Measurements from ENCODE around the gene ANKRD27.
A peak's percentile ranks its signal among the peaks of the same experiment; 100 is the strongest.
"Not testable (repeated sequence)": the region's sequence is repeated elsewhere in the genome, so short reads cannot be mapped to it uniquely, and the experiment has no call there.

The ANKRD27 gene

DNA sequence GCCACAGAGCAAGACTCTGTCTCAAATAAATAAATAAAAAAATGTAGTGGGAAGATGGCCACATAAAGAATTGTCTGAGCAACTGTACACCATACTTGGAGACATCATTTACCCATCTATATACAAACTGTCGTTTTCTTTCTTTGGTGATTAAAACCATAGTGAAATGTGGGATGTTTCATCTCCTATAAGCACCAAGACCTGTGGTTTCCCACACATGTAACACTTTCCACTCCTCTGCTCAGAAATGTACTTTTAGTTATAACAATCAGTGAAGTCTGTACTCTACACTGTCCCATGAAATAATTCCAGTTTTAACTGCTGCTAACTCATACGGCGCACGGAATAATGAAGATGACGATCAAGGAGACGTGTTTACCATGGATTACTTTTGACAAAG, 75.7 kb downstream of the ANKRD27 start:
- TF ChIP-seq, protein P1, sequence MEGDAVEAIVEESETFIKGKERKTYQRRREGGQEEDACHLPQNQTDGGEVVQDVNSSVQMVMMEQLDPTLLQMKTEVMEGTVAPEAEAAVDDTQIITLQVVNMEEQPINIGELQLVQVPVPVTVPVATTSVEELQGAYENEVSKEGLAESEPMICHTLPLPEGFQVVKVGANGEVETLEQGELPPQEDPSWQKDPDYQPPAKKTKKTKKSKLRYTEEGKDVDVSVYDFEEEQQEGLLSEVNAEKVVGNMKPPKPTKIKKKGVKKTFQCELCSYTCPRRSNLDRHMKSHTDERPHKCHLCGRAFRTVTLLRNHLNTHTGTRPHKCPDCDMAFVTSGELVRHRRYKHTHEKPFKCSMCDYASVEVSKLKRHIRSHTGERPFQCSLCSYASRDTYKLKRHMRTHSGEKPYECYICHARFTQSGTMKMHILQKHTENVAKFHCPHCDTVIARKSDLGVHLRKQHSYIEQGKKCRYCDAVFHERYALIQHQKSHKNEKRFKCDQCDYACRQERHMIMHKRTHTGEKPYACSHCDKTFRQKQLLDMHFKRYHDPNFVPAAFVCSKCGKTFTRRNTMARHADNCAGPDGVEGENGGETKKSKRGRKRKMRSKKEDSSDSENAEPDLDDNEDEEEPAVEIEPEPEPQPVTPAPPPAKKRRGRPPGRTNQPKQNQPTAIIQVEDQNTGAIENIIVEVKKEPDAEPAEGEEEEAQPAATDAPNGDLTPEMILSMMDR (IDR thresholded peaks at IDR 0.05; ENCODE audit: low read depth, low read length) = no peak
- DNase-seq (ENCODE audit: extremely low read depth, low read depth) = no peak

DNA sequence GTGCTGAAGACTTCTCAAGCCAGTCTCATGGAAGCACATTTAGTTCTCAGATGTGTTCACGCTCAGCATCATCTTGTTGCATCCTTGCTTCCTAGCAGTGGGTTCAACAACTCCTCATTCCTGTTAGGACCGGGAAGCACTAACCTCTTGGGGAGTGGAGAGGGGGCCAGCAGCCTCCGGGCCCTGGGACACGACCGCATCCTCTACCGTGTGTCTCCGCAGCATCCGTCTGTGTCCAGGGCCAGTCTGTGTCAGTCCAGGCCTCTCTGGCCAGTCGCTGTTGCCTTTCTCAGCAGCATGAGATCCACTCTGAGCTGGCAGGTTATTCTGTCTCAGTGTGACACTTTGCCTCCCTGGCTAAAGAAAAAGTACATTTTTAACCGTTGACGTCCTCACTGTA, 77.0 kb downstream of the ANKRD27 start:
- TF ChIP-seq, protein P1 (IDR thresholded peaks at IDR 0.05; ENCODE audit: low read depth, low read length) = no peak
- DNase-seq (ENCODE audit: extremely low read depth, low read depth) = no peak

DNA sequence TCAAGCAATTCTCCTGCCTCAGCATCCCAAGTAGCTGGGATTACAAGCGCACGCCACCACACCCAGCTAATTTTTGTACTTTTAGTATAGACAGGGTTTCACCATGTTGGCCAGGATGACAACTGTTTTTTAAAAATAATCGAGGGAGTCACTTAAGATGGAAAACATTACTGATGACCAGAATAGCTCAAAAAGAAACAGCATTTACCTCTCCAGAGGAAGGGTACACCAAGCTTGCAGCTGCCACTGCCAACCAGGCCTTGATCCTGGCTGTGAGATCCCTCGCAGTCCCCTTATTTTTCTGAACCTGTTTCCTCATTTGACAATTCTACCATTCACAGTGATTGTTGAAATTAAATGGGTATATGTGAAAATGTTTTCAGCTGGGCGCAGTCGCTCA, 79.5 kb downstream of the ANKRD27 start:
- no peak for DNase-seq (ENCODE audit: extremely low read depth, low read depth)
- TF ChIP-seq, protein P1 (IDR thresholded peaks at IDR 0.05; ENCODE audit: low read depth, low read length) = no peak

DNA sequence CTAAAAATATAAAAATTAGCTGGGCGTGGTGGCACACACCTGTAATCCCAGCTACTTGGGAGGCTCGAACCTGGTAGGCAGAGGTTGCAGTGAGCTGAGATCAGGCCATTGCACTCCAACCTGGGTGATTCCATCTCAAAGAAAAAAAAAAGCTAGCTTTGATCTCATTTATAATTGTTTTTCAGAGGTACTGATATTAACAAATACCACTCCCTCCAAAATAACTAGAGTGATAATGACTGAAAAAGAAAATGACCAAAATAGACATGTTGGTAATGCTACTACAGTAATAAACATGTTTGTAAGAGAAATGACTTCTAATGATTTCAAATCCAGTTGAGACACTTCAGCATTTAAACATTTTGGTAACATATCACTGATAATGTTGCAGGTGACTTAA, 81.0 kb downstream of the ANKRD27 start:
- no peak for DNase-seq (ENCODE audit: extremely low read depth, low read depth)
- TF ChIP-seq, protein P1 (IDR thresholded peaks at IDR 0.05; ENCODE audit: low read depth, low read length) = no peak

DNA sequence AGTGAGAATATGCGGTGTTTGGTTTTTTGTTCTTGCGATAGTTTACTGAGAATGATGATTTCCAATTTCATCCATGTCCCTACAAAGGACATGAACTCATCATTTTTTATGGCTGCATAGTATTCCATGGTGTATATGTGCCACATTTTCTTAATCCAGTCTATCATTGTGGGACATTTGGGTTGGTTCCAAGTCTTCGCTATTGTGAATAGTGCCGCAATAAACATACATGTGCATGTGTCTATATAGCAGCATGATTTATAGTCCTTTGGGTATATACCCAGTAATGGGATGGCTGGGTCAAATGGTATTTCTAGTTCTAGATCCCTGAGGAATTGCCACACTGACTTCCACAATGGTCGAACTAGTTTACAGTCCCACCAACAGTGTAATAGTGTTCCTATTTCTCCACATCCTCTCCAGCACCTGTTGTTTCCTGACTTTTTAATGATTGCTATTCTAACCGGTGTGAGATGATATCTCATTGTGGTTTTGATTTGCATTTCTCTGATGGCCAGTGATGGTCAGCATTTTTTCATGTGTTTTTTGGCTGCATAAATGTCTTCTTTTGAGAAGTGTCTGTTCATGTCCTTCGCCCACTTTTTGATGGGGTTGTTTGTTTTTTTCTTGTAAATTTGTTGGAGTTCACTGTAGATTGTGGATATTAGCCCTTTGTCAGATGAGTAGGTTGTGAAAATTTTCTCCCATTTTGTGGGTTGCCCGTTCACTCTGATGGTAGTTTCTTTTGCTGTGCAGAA, 87.1 kb downstream of the ANKRD27 start:
- not testable (repeated sequence) for DNase-seq (ENCODE audit: extremely low read depth, low read depth)

DNA sequence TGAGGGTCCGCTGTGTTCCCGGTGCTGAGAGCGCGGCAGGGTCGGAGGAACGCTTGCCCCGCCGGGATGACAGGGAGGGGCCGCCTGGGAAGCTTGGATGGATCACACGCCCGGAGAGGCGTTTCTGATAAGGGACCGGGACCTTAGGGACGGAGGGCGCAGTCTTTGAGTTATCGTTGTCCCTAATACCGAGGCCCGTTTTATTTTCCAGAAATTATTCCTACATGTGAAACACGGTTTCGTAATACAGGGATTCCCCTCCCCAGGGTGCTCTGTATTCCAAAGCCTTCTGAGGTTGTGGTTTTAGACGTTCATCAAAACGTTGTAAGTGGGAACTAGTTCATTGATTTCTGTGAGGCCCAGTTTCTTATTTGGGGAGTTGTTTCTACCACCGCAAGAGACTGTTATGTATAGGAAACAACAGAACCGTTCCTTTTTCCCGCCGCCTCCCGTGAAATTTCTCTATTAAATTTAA, 93.2 kb downstream of the ANKRD27 start:
- DNase-seq (ENCODE audit: extremely low read depth, low read depth) = no peak
- TF ChIP-seq, protein P1 (IDR thresholded peaks at IDR 0.05; ENCODE audit: low read depth, low read length) = no peak

DNA sequence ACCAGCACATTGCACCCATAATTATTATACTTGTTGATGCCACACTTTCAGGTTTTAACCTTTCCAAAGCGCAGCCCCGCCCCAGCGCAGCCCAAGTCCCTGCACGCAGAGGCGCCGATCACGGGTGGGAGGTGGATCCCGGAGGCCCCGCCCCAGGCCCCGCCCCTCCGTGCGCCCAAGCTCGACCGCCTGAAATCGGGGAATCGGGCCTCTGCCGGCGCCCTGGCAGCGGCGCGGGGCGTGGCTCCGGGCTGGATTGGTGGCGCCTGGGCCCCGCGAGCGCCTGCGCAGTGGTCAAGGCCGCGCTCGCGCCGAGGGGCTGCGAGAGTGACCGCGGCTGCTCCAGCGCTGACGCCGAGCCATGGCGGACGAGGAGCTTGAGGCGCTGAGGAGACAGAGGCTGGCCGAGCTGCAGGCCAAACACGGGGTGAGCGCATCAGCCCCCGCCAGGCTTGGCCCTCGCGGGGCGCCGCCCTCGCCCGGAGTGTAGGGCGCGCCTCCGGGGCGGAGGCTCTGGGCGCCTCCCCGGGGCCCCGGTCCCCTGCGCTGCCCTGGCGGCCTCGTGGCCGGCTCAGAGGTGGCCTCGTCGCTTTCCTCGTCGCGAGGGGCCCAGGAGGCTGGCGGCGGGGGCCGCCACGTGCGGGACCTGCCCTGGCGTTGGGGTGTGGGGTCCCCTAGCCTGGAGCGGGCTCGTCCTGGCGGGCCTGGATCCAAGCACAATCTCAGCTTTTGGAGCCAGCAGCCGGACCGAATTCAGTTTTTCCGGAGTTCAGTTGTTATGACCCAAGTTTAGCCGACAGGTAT, 93.9 kb downstream of the ANKRD27 start, which contains the start of gene PDCD5:
Gene PDCD5 (plus strand): TSS at position 290 of the 804 bp plus-strand sequence. CDS start 72 bp downstream, at position 362.
- TF ChIP-seq, protein P1 (IDR thresholded peaks at IDR 0.05; ENCODE audit: low read depth, low read length) = no peak

More for the DNA sequence above, 93.9 kb downstream of the ANKRD27 start, which contains the start of gene PDCD5:
- peak; percentile 80 for DNase-seq (ENCODE audit: extremely low read depth, low read depth)
